CD14-positive monocyte (primary cell): ENCODE measurements around the gene FAM181A. TPM values are rescaled to one million over a fixed set of nuclear protein-coding genes. Genes with fewer than 3 reads are reported as not detected.
A peak's percentile ranks its signal among the peaks of the same experiment; 100 is the strongest.

Experiments used
- DNase-seq, 3 donors: peaks; one replicate each; pipeline ENCODE4 v3.0.0-alpha.2; 2011 to 2022
- H2AFZ ChIP-seq: 2 replicates; pipeline ENCODE4 v1.6.0; 2012; ENCODE audit warnings: mild to moderate bottlenecking, low read depth, low read length, inconsistent platforms; ENCODE audit not compliant: insufficient read depth, poor library complexity, severe bottlenecking
- H3K27ac ChIP-seq, 2 donors: 1 replicate in 1 of 2; 2 replicates in 1 of 2; pipeline ENCODE4 v1.5.1; 2012 to 2013; ENCODE audit warnings: low read length in 2 of 2, control low read depth in 1 of 2, inconsistent platforms in 1 of 2, low read depth in 1 of 2, mild to moderate bottlenecking in 1 of 2
- H3K27me3 ChIP-seq, 2 donors: one replicate each; pipeline versions ENCODE4 v1.6.0 to v1.6.1; 2011 to 2013; ENCODE audit warnings: low read length in 2 of 2; ENCODE audit not compliant: control insufficient read depth in 2 of 2, insufficient read depth in 2 of 2
- H3K36me3 ChIP-seq, 2 donors: replicated peaks in 1 of 2; 1 replicate in 1 of 2; 2 replicates in 1 of 2; pipeline versions ENCODE4 v1.5.1 to v1.6.1; 2012 to 2013; ENCODE audit warnings: low read length in 2 of 2, control low read depth in 1 of 2, inconsistent platforms in 1 of 2, mild to moderate bottlenecking in 1 of 2; ENCODE audit not compliant: insufficient read depth in 2 of 2, control insufficient read depth in 1 of 2
- H3K4me1 ChIP-seq, 2 donors: 1 replicate in 1 of 2; 2 replicates in 1 of 2; pipeline versions ENCODE4 v1.5.1 to v1.6.1; 2012 to 2013; ENCODE audit warnings: low read length in 2 of 2, control low read depth in 1 of 2, inconsistent platforms in 1 of 2, mild to moderate bottlenecking in 1 of 2, moderate library complexity in 1 of 2; ENCODE audit not compliant: insufficient read depth in 2 of 2, control insufficient read depth in 1 of 2
- H3K4me2 ChIP-seq: replicated peaks from 2 replicates; pipeline ENCODE3; 2012; ENCODE audit warnings: low read length, moderate library complexity, mild to moderate bottlenecking; ENCODE audit not compliant: poor library complexity, severe bottlenecking; ENCODE audit errors: extremely low read depth
- H3K4me3 ChIP-seq, 3 experiments: fragments of 200-600 bp in 1 of 3; sonication (generic) in 1 of 3; replicated peaks in 1 of 3; 1 replicate in 2 of 3; 2 replicates in 1 of 3; pipeline ENCODE4 v1.5.1; 2011 to 2013; ENCODE audit warnings: low read length in 3 of 3, mild to moderate bottlenecking in 3 of 3, control low read depth in 2 of 3, low read depth in 2 of 3, inconsistent platforms in 1 of 3, moderate library complexity in 1 of 3
- H3K79me2 ChIP-seq: 2 replicates; pipeline ENCODE4 v1.6.0; 2012; ENCODE audit warnings: mild to moderate bottlenecking, control low read depth, inconsistent platforms, low read length, moderate library complexity; ENCODE audit not compliant: insufficient read depth
- H3K9ac ChIP-seq: 2 replicates; pipeline ENCODE4 v1.6.0; 2017; ENCODE audit warnings: low read length, mild to moderate bottlenecking; ENCODE audit not compliant: insufficient read depth, poor library complexity, severe bottlenecking
- H3K9me3 ChIP-seq, 2 donors: replicated peaks in 1 of 2; 1 replicate in 1 of 2; 2 replicates in 1 of 2; pipeline versions ENCODE4 v1.5.1 to v1.6.1; 2012 to 2013; ENCODE audit warnings: low read length in 2 of 2, control low read depth in 1 of 2; ENCODE audit not compliant: control insufficient read depth in 1 of 2, insufficient read depth in 1 of 2
- H4K20me1 ChIP-seq: 2 replicates; pipeline ENCODE4 v1.6.0; 2012; ENCODE audit warnings: mild to moderate bottlenecking, low read length, control low read depth, moderate library complexity; ENCODE audit not compliant: insufficient read depth
- H3K27ac Mint-ChIP-seq, 7 donors: one replicate each; pipeline ENCODE4 v1.8.0; 2020; ENCODE audit warnings: mild to moderate bottlenecking in 7 of 7, mixed read lengths in 7 of 7, moderate library complexity in 6 of 7, inconsistent platforms in 2 of 7
- H3K27me3 Mint-ChIP-seq, 3 donors: one replicate each; pipeline ENCODE4 v1.8.0; 2021 to 2022; ENCODE audit warnings: low read depth in 3 of 3, mild to moderate bottlenecking in 3 of 3, mixed read lengths in 3 of 3, moderate library complexity in 3 of 3, inconsistent platforms in 1 of 3
- H3K36me3 Mint-ChIP-seq, 2 donors: one replicate each; pipeline ENCODE4 v1.8.0; 2020; ENCODE audit warnings: mixed read lengths in 2 of 2, inconsistent platforms in 1 of 2, mild to moderate bottlenecking in 1 of 2
- H3K4me1 Mint-ChIP-seq: one replicate; pipeline ENCODE4 v1.8.0; 2020; ENCODE audit warnings: mild to moderate bottlenecking, mixed read lengths
- H3K4me3 Mint-ChIP-seq, 2 donors: one replicate each; pipeline ENCODE4 v1.8.0; 2020; ENCODE audit warnings: mild to moderate bottlenecking in 2 of 2, mixed read lengths in 2 of 2, moderate library complexity in 1 of 2
- H3K9me3 Mint-ChIP-seq, 7 donors: one replicate each; pipeline ENCODE4 v1.8.0; 2020 to 2022; ENCODE audit warnings: mixed read lengths in 7 of 7, mild to moderate bottlenecking in 6 of 7, moderate library complexity in 6 of 7, inconsistent platforms in 2 of 7
- CTCF ChIP-seq: fragments of 200-600 bp; IDR thresholded peaks from one replicate; pipeline ENCODE4 v1.8.0; 2022; ENCODE audit warnings: antibody characterized with exemption, mild to moderate bottlenecking
- WGBS: methylation state at CpG from one replicate; pipeline ENCODE4 v1.1.5; 2013; ENCODE audit warnings: missing lambda C conversion rate; ENCODE audit not compliant: insufficient coverage; 5-methylcytosine and 5-hydroxymethylcytosine counted together
- intact Hi-C, 2 donors: fragments of 100-400 bp; cut with micrococcal nuclease; formaldehyde crosslinking; loops; one replicate each; pipeline versions ENCODE4 v1.15.0 to v1.15.1; 2023
- polyA plus RNA-seq, 3 donors: library from polyadenylated mRNA; depleted of rRNA in 1 of 3; unstranded in 2 of 3; stranded (reverse) in 1 of 3; fragments of 300-500 nt in 2 of 3; fragments of >200 nt in 1 of 3; fragmentation: Illumina TruSeq in 2 of 3; gene quantifications; 1 replicate in 2 of 3; 2 replicates in 1 of 3; pipeline ENCODE4 v1.2.3, GENCODE V29; 2012 to 2021

The FAM181A gene
- polyA plus RNA-seq, 3 donors, result not detected

- no peak overlapping the region for H3K4me2 ChIP-seq
- H3K27ac Mint-ChIP-seq, result no peak overlapping the region
- intact Hi-C loops, result loop anchor here in 1 of 2 donors (10.0 kb wide), 1 partner anchor 237 kb away; the partner anchor contains the start of gene PPP4R4
These were observed 10.4 kb downstream of the FAM181A start for GRCh38 chr14:93937519-93937918.

GRCh38 chr14:93938751-93939303 lies 11.7 kb downstream of the FAM181A start:
- H3K4me2 ChIP-seq, result peak overlapping the region; percentile 75
- 41% methylated on average over 46 of the region's 46 CpGs for WGBS
- H3K27ac Mint-ChIP-seq, result no peak overlapping the region

More at GRCh38 chr14:93937519-93937918, 10.4 kb downstream of the FAM181A start:
- Histone ChIP-seq H3K9ac (no peak overlapping the region), H3K27me3 (peaks cover 0 to 8% of the 10 kb centered on the region in 2 donors), H3K4me1 (peaks cover 12 to 17% of the 10 kb centered on the region in 2 donors), H3K27ac (no peak overlapping the region), H4K20me1 (no peaks in the 10 kb centered on the region), H3K4me3 (no peak overlapping the region), H3K9me3 (no peaks in the 10 kb centered on the region), H2AFZ (no peak overlapping the region), H3K36me3 (no peaks in the 10 kb centered on the region), H3K79me2 (no peaks in the 10 kb centered on the region)
- WGBS, result 96% methylated on average over 13 of the region's 13 CpGs
- Mint-ChIP-seq H3K4me1 (peaks cover 14% of the 10 kb centered on the region), H3K27me3 (peaks cover 13 to 19% (median 15%) of the 10 kb centered on the region in 3 donors), H3K36me3 (peaks cover 10 to 36% of the 10 kb centered on the region in 2 donors), H3K9me3 (peaks cover 0 to 5% (median 0%) of the 10 kb centered on the region in 7 donors), H3K4me3 (no peak overlapping the region)
- no peak for TF ChIP-seq CTCF
- DNase-seq, result no peak

More at GRCh38 chr14:93938751-93939303, 11.7 kb downstream of the FAM181A start:
- Mint-ChIP-seq H3K4me1 (peaks cover 14% of the 10 kb centered on the region), H3K9me3 (peaks cover 0 to 5% (median 0%) of the 10 kb centered on the region in 7 donors), H3K27me3 (peaks cover 15 to 19% (median 17%) of the 10 kb centered on the region in 3 donors), H3K4me3 (peak overlapping the region; percentile 70 to 82), H3K36me3 (peaks cover 10 to 36% of the 10 kb centered on the region in 2 donors)
- peak overlapping the region; percentile 80 for H2AFZ ChIP-seq
- H3K4me1 ChIP-seq, result peaks cover 12 to 17% of the 10 kb centered on the region in 2 donors
- H3K79me2 ChIP-seq, result no peaks in the 10 kb centered on the region
- TF ChIP-seq CTCF, result no peak
- H3K27me3 ChIP-seq, result peaks cover 0 to 8% of the 10 kb centered on the region in 2 donors
- intact Hi-C loops, result loop anchor here (1.0 to 10.0 kb wide), 4 partner anchors 38 to 236 kb away; partner anchors contain the start of genes ASB2 (in 1 of the 2) and PPP4R4 (in 1 of the 2)
- no peaks in the 10 kb centered on the region for H4K20me1 ChIP-seq
- H3K4me3 ChIP-seq, result peak overlapping the region in 1 of 3 experiments; percentile 70
- H3K36me3 ChIP-seq, result no peaks in the 10 kb centered on the region
- H3K9ac ChIP-seq, result peak overlapping the region; percentile 49
- no peak for DNase-seq
- H3K9me3 ChIP-seq, result no peaks in the 10 kb centered on the region
- H3K27ac ChIP-seq, result no peak overlapping the region
